Astrocyte (in vitro differentiated cells and primary cell): ENCODE data around the gene ALG14.
"Not testable (repeated sequence)": the region's sequence is repeated elsewhere in the genome, so short reads cannot be mapped to it uniquely, and the experiment has no call there.

Experiments
- CTCF ChIP-seq: IDR thresholded peaks from 2 replicates; pipeline ENCODE4 v1.5.1; 2011; ENCODE audit warnings: low read depth, mild to moderate bottlenecking, inconsistent platforms, low read length, moderate library complexity; ENCODE audit not compliant: insufficient read depth
- EZH2 ChIP-seq: IDR thresholded peaks from 2 replicates; pipeline ENCODE4 v1.6.1; 2012; ENCODE audit warnings: mild to moderate bottlenecking, low read length, inconsistent platforms; ENCODE audit not compliant: insufficient read depth

GRCh38 chr1:95091290-95091689 lies 18.5 kb upstream of the ALG14 start:
- not testable (repeated sequence) for TF ChIP-seq CTCF, EZH2
